Neutrophil (primary cell): ENCODE measurements around the gene RCN2.

Source experiments
- H3K27ac ChIP-seq: fragments of 200-600 bp; sonication (generic); 2 replicates; pipeline ENCODE4 v1.5.1; 2016; ENCODE audit warnings: mild to moderate bottlenecking, moderate library complexity
- H3K27me3 ChIP-seq: fragments of 200-600 bp; sonication (generic); 2 replicates; pipeline ENCODE4 v1.6.0; 2016; ENCODE audit warnings: mild to moderate bottlenecking
- H3K36me3 ChIP-seq: fragments of 200-600 bp; sonication (generic); 2 replicates; pipeline ENCODE4 v1.5.1; 2017
- H3K4me1 ChIP-seq, 2 experiments: fragments of 200-600 bp in 1 of 2; sonication (generic) in 1 of 2; 1 replicate in 1 of 2; 2 replicates in 1 of 2; pipeline versions ENCODE4 v1.5.1 to v1.6.1; 2013 to 2016; ENCODE audit warnings: low read depth in 1 of 2, low read length in 1 of 2, mild to moderate bottlenecking in 1 of 2, moderate library complexity in 1 of 2; ENCODE audit not compliant: control insufficient read depth in 1 of 2, insufficient read depth in 1 of 2
- H3K4me3 ChIP-seq, 2 experiments: fragments of 200-600 bp in 1 of 2; sonication (generic) in 1 of 2; 1 replicate in 1 of 2; 2 replicates in 1 of 2; pipeline ENCODE4 v1.5.1; 2013 to 2016; ENCODE audit warnings: low read depth in 1 of 2, low read length in 1 of 2, mild to moderate bottlenecking in 1 of 2, moderate library complexity in 1 of 2
- H3K9me3 ChIP-seq: fragments of 200-600 bp; sonication (generic); 2 replicates; pipeline ENCODE4 v1.5.1; 2016
- CTCF ChIP-seq: fragments of 200-600 bp; sonication (generic); IDR thresholded peaks from 2 replicates; pipeline ENCODE4 v1.5.1; 2016; ENCODE audit warnings: antibody characterized with exemption

RCN2 gene

GRCh38 chr15:76939715-76940114, 8.2 kb downstream of the RCN2 start:
- Histone ChIP-seq H3K36me3 (peaks cover 24% of the 10 kb centered on the region), H3K27me3 (no peaks in the 10 kb centered on the region), H3K4me3 (no peak overlapping the region), H3K4me1 (no peaks in the 10 kb centered on the region), H3K27ac (no peak overlapping the region), H3K9me3 (no peaks in the 10 kb centered on the region)
- no peak for TF ChIP-seq CTCF

GRCh38 chr15:76941636-76942035, 10.1 kb downstream of the RCN2 start:
- H3K4me1 ChIP-seq = no peaks in the 10 kb centered on the region
- peaks cover 24% of the 10 kb centered on the region for H3K36me3 ChIP-seq
- no peak overlapping the region for H3K27ac ChIP-seq
- H3K4me3 ChIP-seq = no peak overlapping the region
- no peaks in the 10 kb centered on the region for H3K27me3 ChIP-seq
- no peaks in the 10 kb centered on the region for H3K9me3 ChIP-seq
- TF ChIP-seq CTCF = no peak

- Histone ChIP-seq H3K4me3 (no peak overlapping the region), H3K27ac (no peak overlapping the region), H3K27me3 (no peaks in the 10 kb centered on the region), H3K9me3 (no peaks in the 10 kb centered on the region), H3K4me1 (no peaks in the 10 kb centered on the region), H3K36me3 (peaks cover 24% of the 10 kb centered on the region)
- TF ChIP-seq CTCF = no peak
Observed at GRCh38 chr15:76942331-76942730, 10.8 kb downstream of the RCN2 start.

- Histone ChIP-seq H3K9me3 (no peaks in the 10 kb centered on the region), H3K27ac (no peak overlapping the region), H3K27me3 (no peaks in the 10 kb centered on the region), H3K4me1 (no peaks in the 10 kb centered on the region), H3K36me3 (peaks cover 19% of the 10 kb centered on the region), H3K4me3 (no peak overlapping the region)
- TF ChIP-seq CTCF = no peak
Observed at GRCh38 chr15:76945494-76946093, 14.0 kb downstream of the RCN2 start.

GRCh38 chr15:76947454-76947853, 15.9 kb downstream of the RCN2 start:
- H3K4me1 ChIP-seq = no peaks in the 10 kb centered on the region
- H3K27ac ChIP-seq = no peak overlapping the region
- H3K4me3 ChIP-seq = no peak overlapping the region
- no peaks in the 10 kb centered on the region for H3K27me3 ChIP-seq
- TF ChIP-seq CTCF = no peak
- peaks cover 26% of the 10 kb centered on the region for H3K36me3 ChIP-seq
- H3K9me3 ChIP-seq = no peaks in the 10 kb centered on the region

- Histone ChIP-seq H3K4me3 (no peak overlapping the region), H3K36me3 (peaks cover 14% of the 10 kb centered on the region), H3K4me1 (no peaks in the 10 kb centered on the region), H3K27me3 (no peaks in the 10 kb centered on the region), H3K27ac (no peak overlapping the region), H3K9me3 (no peaks in the 10 kb centered on the region)
- no peak for TF ChIP-seq CTCF
Observed at GRCh38 chr15:76951220-76951619, 19.7 kb downstream of the RCN2 start.
